Measurements from ENCODE around the gene FOXL2. TPM values are rescaled to one million over a fixed set of nuclear protein-coding genes. Genes with fewer than 3 reads are reported as not detected.

FOXL2 gene
- total and polyA plus RNA-seq, 12 donors = 0.40 to 11.2 (median 3.6) TPM; not detected in 1

GRCh38 chr3:138942861-138943623, 3.9 kb downstream of the FOXL2 start:
- no peak overlapping the region for H3K4me3 ChIP-seq
- H3K27me3 ChIP-seq = peaks cover 83% of the 10 kb centered on the region
- H3K9me3 ChIP-seq (replicated peaks in 1 of 3) = no peaks in the 10 kb centered on the region
- DNase-seq = no peak
- WGBS, 4 donors = 34 to 60% (median 43%) methylated on average over 12 to 25 of the region's 25 CpGs
- peaks cover 23 to 39% of the 10 kb centered on the region in 2 donors for H3K4me1 ChIP-seq (replicated peaks in 1 of 2)
- intact Hi-C loops (cut with DNase I) = no loop called here
- no peak overlapping the region for H3K27ac ChIP-seq
- no peaks in the 10 kb centered on the region for H3K36me3 ChIP-seq (replicated peaks in 1 of 2)
- no peak for TF ChIP-seq POLR2A (IDR thresholded peaks at IDR 0.05)
- no peak for TF ChIP-seq CTCF (IDR thresholded peaks at IDR 0.05)

- Histone ChIP-seq H3K9me3 (replicated peaks in 1 of 3) (no peaks in the 10 kb centered on the region), H3K36me3 (replicated peaks in 1 of 2) (no peaks in the 10 kb centered on the region), H3K4me3 (no peak overlapping the region), H3K27me3 (peaks cover 90% of the 10 kb centered on the region), H3K27ac (no peak overlapping the region), H3K4me1 (replicated peaks in 1 of 2) (peaks cover 20 to 45% of the 10 kb centered on the region in 2 donors)
- TF ChIP-seq CTCF (IDR thresholded peaks at IDR 0.05) = no peak
- TF ChIP-seq POLR2A (IDR thresholded peaks at IDR 0.05) = no peak
- 68 to 85% (median 76%) methylated on average over 3 to 4 of the region's 4 CpGs for WGBS, 4 donors
- DNase-seq = no peak
- intact Hi-C loops (cut with DNase I) = no loop called here
Observed at GRCh38 chr3:138942271-138942670, 4.7 kb downstream of the FOXL2 start.

- TF ChIP-seq CTCF (IDR thresholded peaks at IDR 0.05) (peak in 3 of 6 experiments; percentile 7 to 18 (median 11)), POLR2A (IDR thresholded peaks at IDR 0.05) (no peak)
- DNase-seq = peak in 1 of 7 donors; percentile 48
- Histone ChIP-seq H3K27ac (no peak overlapping the region), H3K36me3 (replicated peaks in 1 of 2) (no peaks in the 10 kb centered on the region), H3K9me3 (replicated peaks in 1 of 3) (no peaks in the 10 kb centered on the region), H3K4me1 (replicated peaks in 1 of 2) (peaks cover 11 to 43% of the 10 kb centered on the region in 2 donors), H3K27me3 (peaks cover 93% of the 10 kb centered on the region), H3K4me3 (no peak overlapping the region)
- intact Hi-C loops (cut with DNase I) = no loop called here
- WGBS, 4 donors = 61 to 78% (median 63%) methylated on average over 3 to 7 of the region's 7 CpGs
Observed at GRCh38 chr3:138941259-138941885, 5.6 kb downstream of the FOXL2 start.

GRCh38 chr3:138940446-138940845, 6.5 kb downstream of the FOXL2 start:
- H3K4me3 ChIP-seq = no peak overlapping the region
- H3K4me1 ChIP-seq (replicated peaks in 1 of 2) = peaks cover 6 to 45% of the 10 kb centered on the region in 2 donors
- H3K9me3 ChIP-seq (replicated peaks in 1 of 3) = no peaks in the 10 kb centered on the region
- no peak for TF ChIP-seq CTCF (IDR thresholded peaks at IDR 0.05)
- no peak for TF ChIP-seq POLR2A (IDR thresholded peaks at IDR 0.05)
- H3K27ac ChIP-seq = no peak overlapping the region
- WGBS, 4 donors = 74 to 84% (median 76%) methylated on average over 6 of the region's 6 CpGs
- DNase-seq = no peak
- intact Hi-C loops (cut with DNase I) = no loop called here
- no peaks in the 10 kb centered on the region for H3K36me3 ChIP-seq (replicated peaks in 1 of 2)
- H3K27me3 ChIP-seq = peaks cover 88% of the 10 kb centered on the region

All from adrenal gland (tissue), 12 donors.